Measurements from ENCODE around the gene PPP2CA.
"Not testable (repeated sequence)": the region's sequence is repeated elsewhere in the genome, so short reads cannot be mapped to it uniquely, and the experiment has no call there.

The PPP2CA gene

GRCh38 chr5:134227259-134227658 lies 1.4 kb upstream of the PPP2CA start:
- TF ChIP-seq CTCF (IDR thresholded peaks at IDR 0.05; ENCODE audit: insufficient read depth, missing control alignments) = no peak
- FAIRE-seq = no peak
- DNase-seq (ENCODE audit: insufficient read length, low spot score) = no peak

- no peak for TF ChIP-seq CTCF (IDR thresholded peaks at IDR 0.05; ENCODE audit: insufficient read depth, missing control alignments)
- DNase-seq (ENCODE audit: insufficient read length, low spot score) = no peak
- no peak for FAIRE-seq
Observed at GRCh38 chr5:134226441-134227192, 744 bp upstream of the PPP2CA start.

GRCh38 chr5:134224888-134225779 lies 739 bp downstream of the PPP2CA start:
- TF ChIP-seq CTCF (IDR thresholded peaks at IDR 0.05; ENCODE audit: insufficient read depth, missing control alignments) = no peak
- DNase-seq (ENCODE audit: insufficient read length, low spot score) = no peak
- no peak for FAIRE-seq

GRCh38 chr5:134223406-134224248 lies 2.2 kb downstream of the PPP2CA start:
- no peak for TF ChIP-seq CTCF (IDR thresholded peaks at IDR 0.05; ENCODE audit: insufficient read depth, missing control alignments)
- DNase-seq (ENCODE audit: insufficient read length, low spot score) (no peak), FAIRE-seq (no peak)

GRCh38 chr5:134221690-134222089 lies 4.2 kb downstream of the PPP2CA start:
- not testable (repeated sequence) for DNase-seq (ENCODE audit: insufficient read length, low spot score); FAIRE-seq

- no peak for TF ChIP-seq CTCF (IDR thresholded peaks at IDR 0.05; ENCODE audit: insufficient read depth, missing control alignments)
- FAIRE-seq (no peak), DNase-seq (ENCODE audit: insufficient read length, low spot score) (no peak)
Observed at GRCh38 chr5:134215757-134216156, 10.1 kb downstream of the PPP2CA start.

GRCh38 chr5:134211263-134212031 lies 14.4 kb downstream of the PPP2CA start:
- not testable (repeated sequence) for FAIRE-seq; DNase-seq (ENCODE audit: insufficient read length, low spot score)

Measured in D721Med (cell line).